WTC11 (cell line): ENCODE results near the gene PTPRF. TPM values are rescaled to one million over a fixed set of nuclear protein-coding genes. Genes with fewer than 3 reads are reported as not detected.

Experiments
- ATAC-seq: fragments of 200-7000 bp; cut with Tn5 transposase; 2 replicates; pipeline ENCODE4 v1.10.0; 2021; ENCODE audit warnings: mild to moderate bottlenecking, moderate library complexity
- CTCF ChIA-PET: fragments of 300-600 bp; sonication (Branson Sonifier 250); formaldehyde crosslinking; loops from one replicate; lab custom pipeline; 2021; ENCODE audit warnings: antibody characterized with exemption; lab: Charles Lee
- POLR2A ChIA-PET: fragments of 350-600 bp; sonication (Branson Sonifier 250); formaldehyde crosslinking; loops from one replicate; lab custom pipeline; 2021; ENCODE audit warnings: antibody characterized with exemption; lab: Charles Lee
- DNase-seq: peaks from one replicate; pipeline ENCODE4 v3.0.0; 2021; ENCODE audit warnings: low spot score
- H3K27ac Mint-ChIP-seq: 2 replicates; pipeline ENCODE4 v1.8.0; 2021; ENCODE audit warnings: mixed read lengths
- H3K27me3 Mint-ChIP-seq: 2 replicates; pipeline ENCODE4 v1.8.0; 2021; ENCODE audit warnings: low read depth, mild to moderate bottlenecking, moderate library complexity, mixed read lengths
- H3K36me3 Mint-ChIP-seq: 2 replicates; pipeline ENCODE4 v1.8.0; 2021; ENCODE audit warnings: mixed read lengths
- H3K4me1 Mint-ChIP-seq: 2 replicates; pipeline ENCODE4 v1.8.0; 2022; ENCODE audit warnings: mixed read lengths
- H3K4me3 Mint-ChIP-seq: 2 replicates; pipeline ENCODE4 v1.8.0; 2021; ENCODE audit warnings: mild to moderate bottlenecking, moderate library complexity, mixed read lengths
- H3K9me3 Mint-ChIP-seq: 2 replicates; pipeline ENCODE4 v1.8.0; 2021; ENCODE audit warnings: mixed read lengths
- AFF4 ChIP-seq: sonication (generic); formaldehyde crosslinking; IDR thresholded peaks from 2 replicates; pipeline ENCODE4 v1.8.1; 2023; ENCODE audit warnings: mild to moderate bottlenecking, missing genetic modification reagents, borderline replicate concordance
- CREM ChIP-seq: sonication (generic); formaldehyde crosslinking; IDR thresholded peaks from 2 replicates; pipeline ENCODE4 v1.8.1; 2022; ENCODE audit warnings: mild to moderate bottlenecking, missing genetic modification reagents, moderate library complexity
- PRRX2 ChIP-seq: fragments of 250-450 bp; sonication (Bioruptor Pico); IDR thresholded peaks from 2 replicates; pipeline ENCODE4 v1.8.0; 2021; ENCODE audit warnings: mild to moderate bottlenecking
- SP1 ChIP-seq: sonication (generic); formaldehyde crosslinking; conservative IDR thresholded peaks from 2 replicates; pipeline ENCODE4 v1.8.1; 2022; ENCODE audit warnings: missing genetic modification reagents
- TEAD1 ChIP-seq: sonication (generic); formaldehyde crosslinking; IDR thresholded peaks from 2 replicates; pipeline ENCODE4 v1.8.0; 2022; ENCODE audit warnings: mild to moderate bottlenecking, missing genetic modification reagents
- USF2 ChIP-seq: sonication (generic); formaldehyde crosslinking; IDR thresholded peaks from 2 replicates; pipeline ENCODE4 v1.8.1; 2023; ENCODE audit warnings: mild to moderate bottlenecking, missing genetic modification reagents, moderate library complexity
- ZNF121 ChIP-seq: sonication (generic); formaldehyde crosslinking; IDR thresholded peaks from 2 replicates; pipeline ENCODE4 v1.8.0; 2023; ENCODE audit warnings: missing genetic modification reagents
- ZNF281 ChIP-seq: sonication (generic); formaldehyde crosslinking; IDR thresholded peaks from 2 replicates; pipeline ENCODE4 v1.8.0; 2023; ENCODE audit warnings: mild to moderate bottlenecking, missing genetic modification reagents
- ZNF512 ChIP-seq: sonication (generic); formaldehyde crosslinking; IDR thresholded peaks from 2 replicates; pipeline ENCODE4 v1.8.1; 2022; ENCODE audit warnings: missing genetic modification reagents, borderline replicate concordance
- ZSCAN18 ChIP-seq: fragments of 250-450 bp; sonication (Bioruptor Pico); IDR thresholded peaks from 2 replicates; pipeline ENCODE4 v2.1.2; 2022; ENCODE audit warnings: mild to moderate bottlenecking, moderate library complexity
- total RNA-seq: library from RNA; stranded (reverse); gene quantifications from 3 replicates; pipeline ENCODE4 v1.2.3, GENCODE V29; 2021

PTPRF gene
- total RNA-seq, 1 experiment from 2014 or later: 248 TPM

GRCh38 chr1:43565600-43566360, 35.1 kb downstream of the PTPRF start (continued):
- TF ChIP-seq CREM (CRISPR knock-in tag) (0 out of 2 replicates have a peak, but pooled peaks have one; percentile 29), ZNF281 (CRISPR knock-in tag) (no peak), TEAD1 (CRISPR knock-in tag) (peak; percentile 33; the same call in 1 of the 2 replicates), SP1 (CRISPR knock-in tag) (peak; percentile 62), ZSCAN18 (CRISPR knock-in tag) (no peak)

GRCh38 chr1:43566382-43567044, 35.8 kb downstream of the PTPRF start:
- CTCF ChIA-PET: interaction anchor here (1.5 to 1.7 kb wide), 2 partner anchors 12 to 87 kb away, joined by 5 read pairs; no protein-coding TSS in a partner anchor
- H3K4me1 Mint-ChIP-seq: peaks cover 31% of the 10 kb centered on the region
- H3K9me3 Mint-ChIP-seq: no peaks in the 10 kb centered on the region
- H3K27me3 Mint-ChIP-seq: no peaks in the 10 kb centered on the region
- DNase-seq (no peak), ATAC-seq (no peak)
- TF ChIP-seq AFF4 (CRISPR knock-in tag) (no peak), PRRX2 (CRISPR knock-in tag) (no peak), USF2 (CRISPR knock-in tag) (peak; percentile 22; the same call in 1 of the 2 replicates), ZNF512 (CRISPR knock-in tag) (no peak), ZNF121 (CRISPR knock-in tag) (no peak)
- peaks cover 14% of the 10 kb centered on the region for H3K36me3 Mint-ChIP-seq
- POLR2A ChIA-PET: no interaction called here
- 0 out of 2 replicates have a peak overlapping the region, but pooled peaks have one; percentile 53 for H3K27ac Mint-ChIP-seq
- H3K4me3 Mint-ChIP-seq: no peak overlapping the region
